PFSK-1 (cell line): ENCODE results near the gene HPGD.

Experiments
- FOXP2 ChIP-seq: optimal IDR thresholded peaks from 2 replicates; pipeline ENCODE3; 2011; ENCODE audit warnings: borderline replicate concordance, control low read depth, inconsistent platforms; ENCODE audit not compliant: insufficient read depth; ENCODE audit errors: extremely low read length, extremely low read depth
- POLR2AphosphoS5 ChIP-seq: IDR thresholded peaks from 2 replicates; pipeline ENCODE4 v1.6.1; 2012; ENCODE audit warnings: low read depth, mild to moderate bottlenecking, control low read depth, low read length, moderate library complexity
- REST ChIP-seq, 2 experiments: IDR thresholded peaks; 2 replicates each; pipeline versions ENCODE4 v1.6.1 to v1.8.0; 2011 to 2012; ENCODE audit warnings: low read depth in 2 of 2, low read length in 2 of 2, control low read depth in 1 of 2, inconsistent platforms in 1 of 2, mild to moderate bottlenecking in 1 of 2, moderate library complexity in 1 of 2; ENCODE audit not compliant: insufficient read depth in 1 of 2
- SIN3A ChIP-seq: IDR thresholded peaks from 2 replicates; pipeline ENCODE4 v1.6.1; 2012; ENCODE audit warnings: mild to moderate bottlenecking, low read length, moderate library complexity, borderline replicate concordance; ENCODE audit not compliant: insufficient read depth
- TAF1 ChIP-seq: IDR thresholded peaks from 2 replicates; pipeline ENCODE4 v1.6.1; 2012; ENCODE audit warnings: low read length, control low read depth, borderline replicate concordance; ENCODE audit not compliant: insufficient read depth

DNA sequence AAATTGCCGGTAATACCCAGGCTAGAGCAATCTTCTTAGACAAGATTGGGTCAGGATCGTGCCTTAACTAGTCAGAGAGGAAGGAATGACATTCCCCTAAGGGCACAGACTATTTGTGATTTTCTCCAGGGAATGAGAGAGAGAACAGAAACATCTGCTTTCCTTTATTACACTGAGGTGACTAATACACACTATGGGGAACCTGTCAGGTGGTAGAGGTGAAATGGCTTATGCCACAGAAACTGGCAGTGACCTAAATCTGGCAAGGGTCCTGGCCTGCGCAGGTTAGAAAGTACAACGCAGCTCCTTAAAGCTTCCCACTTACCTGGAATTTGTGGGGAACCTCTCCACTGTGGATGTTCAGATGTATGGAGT, 16.6 kb upstream of the HPGD start:
- TF ChIP-seq REST (IDR thresholded peaks at IDR 0.05; ENCODE audit: insufficient read depth in 1 of 2, low read depth in 2 of 2, low read length in 2 of 2) (no peak), POLR2AphosphoS5 (no peak), TAF1 (no peak), SIN3A (no peak), FOXP2 (no peak)
